ENCODE data around the gene ST6GAL1.
"Not testable (repeated sequence)": the region's sequence is repeated elsewhere in the genome, so short reads cannot be mapped to it uniquely, and the experiment has no call there.

The ST6GAL1 gene

DNA sequence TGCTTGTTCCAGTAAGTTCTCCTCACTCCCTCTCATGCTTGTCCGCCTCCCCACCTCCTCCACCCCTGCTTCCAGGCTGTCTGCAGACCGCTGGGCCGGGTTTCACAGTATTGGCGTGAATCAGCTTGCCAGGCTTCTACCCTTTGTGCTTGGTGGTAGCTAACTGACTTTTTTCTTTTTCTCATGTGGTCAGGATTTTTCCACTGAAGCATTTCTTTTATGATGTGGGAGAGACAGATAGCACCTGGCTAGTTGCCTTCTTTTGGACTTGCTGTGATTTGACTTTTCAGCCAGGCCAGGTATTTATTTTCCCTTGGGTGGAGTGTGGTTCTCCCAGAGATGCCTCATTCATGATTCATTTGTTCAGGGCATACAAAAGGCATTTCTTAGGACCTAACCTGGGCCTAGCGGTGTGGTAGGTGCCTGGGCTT lies 60.6 kb downstream of the ST6GAL1 start:
- Histone ChIP-seq H3K79me2 (ENCODE audit: insufficient read depth, low read depth) (no peaks in the 10 kb centered on the region), H3K4me1 (ENCODE audit: low read depth, poor library complexity, severe bottlenecking) (peaks cover 33% of the 10 kb centered on the region), H3K4me2 (no peak overlapping the region), H3K27ac (no peak overlapping the region), H4K20me1 (ENCODE audit: insufficient read depth) (no peaks in the 10 kb centered on the region), H3K27me3 (ENCODE audit: insufficient read depth, low read depth) (no peaks in the 10 kb centered on the region), H3K9ac (no peak overlapping the region), H2AFZ (ENCODE audit: low read depth) (no peak overlapping the region), H3K36me3 (ENCODE audit: insufficient read depth) (no peaks in the 10 kb centered on the region), H3K4me3 (IDR thresholded peaks at IDR 0.05; ENCODE audit: insufficient read depth, low read depth, low read length) (no peak overlapping the region)
- TF ChIP-seq, protein P1, sequence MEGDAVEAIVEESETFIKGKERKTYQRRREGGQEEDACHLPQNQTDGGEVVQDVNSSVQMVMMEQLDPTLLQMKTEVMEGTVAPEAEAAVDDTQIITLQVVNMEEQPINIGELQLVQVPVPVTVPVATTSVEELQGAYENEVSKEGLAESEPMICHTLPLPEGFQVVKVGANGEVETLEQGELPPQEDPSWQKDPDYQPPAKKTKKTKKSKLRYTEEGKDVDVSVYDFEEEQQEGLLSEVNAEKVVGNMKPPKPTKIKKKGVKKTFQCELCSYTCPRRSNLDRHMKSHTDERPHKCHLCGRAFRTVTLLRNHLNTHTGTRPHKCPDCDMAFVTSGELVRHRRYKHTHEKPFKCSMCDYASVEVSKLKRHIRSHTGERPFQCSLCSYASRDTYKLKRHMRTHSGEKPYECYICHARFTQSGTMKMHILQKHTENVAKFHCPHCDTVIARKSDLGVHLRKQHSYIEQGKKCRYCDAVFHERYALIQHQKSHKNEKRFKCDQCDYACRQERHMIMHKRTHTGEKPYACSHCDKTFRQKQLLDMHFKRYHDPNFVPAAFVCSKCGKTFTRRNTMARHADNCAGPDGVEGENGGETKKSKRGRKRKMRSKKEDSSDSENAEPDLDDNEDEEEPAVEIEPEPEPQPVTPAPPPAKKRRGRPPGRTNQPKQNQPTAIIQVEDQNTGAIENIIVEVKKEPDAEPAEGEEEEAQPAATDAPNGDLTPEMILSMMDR (conservative IDR thresholded peaks at IDR 0.05; ENCODE audit: low read depth, low read length), result no peak

DNA sequence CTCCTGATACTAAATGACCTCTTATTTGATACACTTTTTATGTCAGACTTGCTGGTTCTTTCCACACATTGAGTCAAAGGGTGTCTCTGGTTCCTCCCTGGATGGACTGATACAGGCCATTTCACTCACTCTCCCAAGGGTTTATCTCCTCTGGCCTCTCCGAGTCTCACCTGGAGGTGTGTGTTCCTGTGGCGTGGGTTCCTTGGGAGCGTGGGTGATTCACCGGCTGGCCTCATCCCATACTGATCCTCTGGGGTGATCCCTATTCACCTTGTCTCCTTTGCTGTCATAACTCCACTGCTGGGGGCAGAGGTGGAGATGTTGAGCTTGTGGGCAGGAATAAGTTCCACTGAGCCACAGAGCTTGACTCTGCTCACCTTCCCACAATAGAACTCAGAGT lies 61.1 kb downstream of the ST6GAL1 start:
- Histone ChIP-seq H3K79me2 (ENCODE audit: insufficient read depth, low read depth) (no peaks in the 10 kb centered on the region), H3K4me2 (no peak overlapping the region), H3K27ac (no peak overlapping the region), H4K20me1 (ENCODE audit: insufficient read depth) (no peaks in the 10 kb centered on the region), H3K27me3 (ENCODE audit: insufficient read depth, low read depth) (no peaks in the 10 kb centered on the region), H3K4me3 (IDR thresholded peaks at IDR 0.05; ENCODE audit: insufficient read depth, low read depth, low read length) (no peak overlapping the region), H3K4me1 (ENCODE audit: low read depth, poor library complexity, severe bottlenecking) (peaks cover 33% of the 10 kb centered on the region), H3K36me3 (ENCODE audit: insufficient read depth) (no peaks in the 10 kb centered on the region), H3K9ac (no peak overlapping the region), H2AFZ (ENCODE audit: low read depth) (no peak overlapping the region)
- TF ChIP-seq, protein P1 (conservative IDR thresholded peaks at IDR 0.05; ENCODE audit: low read depth, low read length), result no peak

DNA sequence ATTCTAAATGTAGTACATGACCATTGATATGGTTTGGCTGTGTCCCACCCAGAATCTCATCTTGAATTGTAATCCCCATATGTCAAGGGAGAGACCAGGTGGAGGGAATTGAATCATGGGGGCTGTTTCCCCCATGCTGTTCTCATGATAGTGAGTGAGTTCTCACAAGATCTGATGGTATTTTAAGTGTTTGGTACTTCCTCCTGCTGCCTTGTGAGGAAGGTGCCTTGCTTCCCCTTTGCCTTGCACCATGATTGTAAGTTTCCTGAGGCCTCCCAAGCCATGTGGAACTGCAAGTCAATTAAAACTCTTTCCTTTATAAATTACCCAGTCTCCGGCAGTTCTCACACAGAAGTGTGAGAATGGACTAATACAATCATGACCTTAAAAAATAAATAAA lies 61.8 kb downstream of the ST6GAL1 start:
- H3K4me3 ChIP-seq (IDR thresholded peaks at IDR 0.05; ENCODE audit: insufficient read depth, low read depth, low read length); H3K36me3 ChIP-seq (ENCODE audit: insufficient read depth); H3K9ac ChIP-seq; H3K27me3 ChIP-seq (ENCODE audit: insufficient read depth, low read depth); H4K20me1 ChIP-seq (ENCODE audit: insufficient read depth); H3K27ac ChIP-seq; H3K4me2 ChIP-seq; H2AFZ ChIP-seq (ENCODE audit: low read depth); H3K79me2 ChIP-seq (ENCODE audit: insufficient read depth, low read depth): not testable (repeated sequence)
- H3K4me1 ChIP-seq (ENCODE audit: low read depth, poor library complexity, severe bottlenecking), result peaks cover 33% of the 10 kb centered on the region

DNA sequence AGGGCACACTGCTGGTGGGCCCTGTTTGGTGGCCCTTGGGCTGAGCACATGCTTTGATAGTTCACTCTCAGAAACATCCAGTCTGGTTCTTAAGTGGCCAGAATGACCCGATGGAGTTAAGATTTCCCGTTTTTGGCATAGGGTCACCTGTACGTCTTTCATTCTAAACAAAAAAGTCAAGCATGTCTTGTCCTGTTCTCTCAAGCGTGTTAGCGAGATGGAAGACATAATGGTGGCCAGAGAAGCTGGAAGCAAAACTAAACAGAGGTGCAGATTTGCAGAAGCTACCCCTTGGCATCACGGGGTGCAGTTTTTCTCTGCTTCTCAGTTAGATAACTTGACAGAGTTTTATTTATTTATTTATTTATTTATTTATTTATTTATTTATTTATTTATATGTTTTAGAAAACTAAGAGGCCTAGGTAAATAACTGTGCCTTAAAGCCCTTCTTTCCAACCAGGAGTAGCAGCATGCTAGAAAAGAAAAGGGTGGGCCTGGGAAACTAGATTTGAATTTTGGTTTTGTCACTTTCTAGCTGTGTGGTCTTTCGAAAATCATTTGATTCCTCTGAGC lies 63.0 kb downstream of the ST6GAL1 start:
- Histone ChIP-seq H3K9ac (no peak overlapping the region), H3K79me2 (ENCODE audit: insufficient read depth, low read depth) (no peaks in the 10 kb centered on the region)

More for the DNA sequence above, 63.0 kb downstream of the ST6GAL1 start:
- H3K27me3 ChIP-seq (ENCODE audit: insufficient read depth, low read depth), result no peaks in the 10 kb centered on the region
- H3K4me3 ChIP-seq (IDR thresholded peaks at IDR 0.05; ENCODE audit: insufficient read depth, low read depth, low read length), result no peak overlapping the region
- TF ChIP-seq, protein P1 (conservative IDR thresholded peaks at IDR 0.05; ENCODE audit: low read depth, low read length), result no peak
- no peaks in the 10 kb centered on the region for H4K20me1 ChIP-seq (ENCODE audit: insufficient read depth)
- no peak overlapping the region for H3K27ac ChIP-seq
- H3K36me3 ChIP-seq (ENCODE audit: insufficient read depth), result no peaks in the 10 kb centered on the region
- H2AFZ ChIP-seq (ENCODE audit: low read depth), result no peak overlapping the region
- H3K4me2 ChIP-seq, result peak overlapping the region; percentile 31; the same call in 1 of the 2 replicates
- H3K4me1 ChIP-seq (ENCODE audit: low read depth, poor library complexity, severe bottlenecking), result peaks cover 28% of the 10 kb centered on the region

Data from KMS-11 (cell line).